ENCODE measurements around the gene PIK3CD.
A peak's percentile ranks its signal among the peaks of the same experiment; 100 is the strongest.

PIK3CD gene

DNA sequence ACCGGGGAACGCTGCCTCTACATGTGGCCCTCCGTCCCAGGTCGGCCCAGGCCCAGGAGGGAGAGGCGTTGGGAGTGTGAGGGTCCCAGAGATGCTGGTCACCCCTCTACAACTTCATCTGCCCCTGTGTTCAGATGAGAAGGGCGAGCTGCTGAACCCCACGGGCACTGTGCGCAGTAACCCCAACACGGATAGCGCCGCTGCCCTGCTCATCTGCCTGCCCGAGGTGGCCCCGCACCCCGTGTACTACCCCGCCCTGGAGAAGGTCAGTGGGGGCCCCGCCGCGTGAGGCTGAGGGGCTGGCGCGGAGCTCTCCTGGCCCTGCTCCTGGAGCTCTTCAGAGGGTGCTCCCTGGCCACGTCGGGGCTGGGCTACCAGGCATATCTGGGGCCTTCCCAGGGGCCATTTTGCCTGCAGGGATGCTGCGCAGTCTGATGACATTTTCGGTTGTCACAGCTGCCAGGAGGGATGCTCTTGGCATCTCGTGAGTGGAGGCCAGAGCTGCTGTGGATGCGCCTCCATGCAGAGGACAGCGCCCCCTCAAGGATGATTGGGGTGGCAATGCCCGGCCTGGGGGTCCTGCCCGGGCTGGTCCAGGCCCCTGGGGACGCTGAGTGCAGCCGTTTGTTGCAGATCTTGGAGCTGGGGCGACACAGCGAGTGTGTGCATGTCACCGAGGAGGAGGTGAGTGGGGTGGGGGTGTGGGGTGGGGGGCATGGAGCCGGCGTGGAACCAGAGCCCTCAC lies 68.6 kb downstream of the PIK3CD start:
- Histone ChIP-seq H3K36me3 (ENCODE audit: control insufficient read depth in 4 of 4, insufficient read depth in 4 of 4, low read length in 3 of 4) (peaks cover 20 to 83% (median 63%) of the 10 kb centered on the region in 4 experiments), H3K27ac (ENCODE audit: insufficient read depth in 1 of 2, low read depth in 1 of 2, low read length in 2 of 2, poor library complexity in 1 of 2, severe bottlenecking in 2 of 2) (peak overlapping the region in 1 of 2 experiments; percentile 91), H3K9me3 (ENCODE audit: control extremely low read depth in 1 of 5, control insufficient read depth in 4 of 5, insufficient read depth in 2 of 5, low read depth in 1 of 5, low read length in 4 of 5) (peaks cover 0 to 12% (median 10%) of the 10 kb centered on the region in 5 experiments), H3K4me1 (ENCODE audit: control extremely low read depth in 1 of 4, control insufficient read depth in 4 of 4, insufficient read depth in 4 of 4, low read length in 3 of 4) (peaks cover 3 to 43% (median 31%) of the 10 kb centered on the region in 4 experiments), H3K27me3 (replicated peaks in 2 of 5; ENCODE audit: control insufficient read depth in 4 of 5, insufficient read depth in 5 of 5, low read length in 4 of 5) (no peaks in the 10 kb centered on the region), H3K4me3 (ENCODE audit: control insufficient read depth in 1 of 7, extremely low read depth in 1 of 7, insufficient read depth in 4 of 7, low read depth in 2 of 7, low read length in 6 of 7) (no peak overlapping the region)
- no peak for DNase-seq
- 96% methylated on average over 27 of the region's 36 CpGs for WGBS (ENCODE audit: insufficient coverage)
- ChIA-PET CTCF (interaction anchor here (1.0 to 5.8 kb wide), 12 partner anchors 9 to 148 kb away, joined by 3 to 52 read pairs (median 6); no protein-coding TSS in a partner anchor), POLR2A (interaction anchor here (0.7 kb wide), 1 partner anchor 10 kb away, joined by 3 read pairs; no protein-coding TSS in a partner anchor)

DNA sequence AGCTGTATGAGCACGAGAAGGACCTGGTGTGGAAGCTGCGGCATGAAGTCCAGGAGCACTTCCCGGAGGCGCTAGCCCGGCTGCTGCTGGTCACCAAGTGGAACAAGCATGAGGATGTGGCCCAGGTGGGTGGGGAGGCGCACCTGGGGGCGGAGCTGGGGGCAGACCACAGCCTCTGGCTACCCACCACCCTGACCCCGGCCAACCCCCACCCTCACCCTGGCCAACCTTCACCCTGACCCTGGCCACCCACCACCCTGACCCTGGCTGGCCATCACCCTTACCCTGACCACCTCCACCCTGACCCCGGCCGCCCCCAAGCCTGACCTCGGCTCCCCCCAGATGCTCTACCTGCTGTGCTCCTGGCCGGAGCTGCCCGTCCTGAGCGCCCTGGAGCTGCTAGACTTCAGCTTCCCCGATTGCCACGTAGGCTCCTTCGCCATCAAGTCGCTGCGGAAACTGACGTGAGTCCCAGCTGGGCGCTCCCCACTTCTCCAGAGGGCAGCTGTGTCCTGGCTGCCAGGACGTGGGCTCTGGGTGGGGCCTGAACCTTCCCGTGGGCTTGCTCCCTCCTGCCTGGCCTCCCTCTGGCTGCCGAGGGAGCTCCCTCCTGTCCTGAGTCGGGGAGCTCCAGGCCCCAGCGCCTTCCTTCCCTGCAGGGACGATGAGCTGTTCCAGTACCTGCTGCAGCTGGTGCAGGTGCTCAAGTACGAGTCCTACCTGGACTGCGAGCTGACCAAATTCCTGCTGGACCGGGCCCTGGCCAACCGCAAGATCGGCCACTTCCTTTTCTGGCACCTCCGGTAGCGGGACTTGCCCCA lies 69.5 kb downstream of the PIK3CD start:
- H3K4me1 ChIP-seq (ENCODE audit: control extremely low read depth in 1 of 4, control insufficient read depth in 4 of 4, insufficient read depth in 4 of 4, low read length in 3 of 4), result peaks cover 3 to 37% (median 29%) of the 10 kb centered on the region in 4 experiments
- DNase-seq, result no peak
- WGBS (ENCODE audit: insufficient coverage), result 97% methylated on average over 33 of the region's 34 CpGs
- peaks cover 0 to 12% (median 10%) of the 10 kb centered on the region in 5 experiments for H3K9me3 ChIP-seq (ENCODE audit: control extremely low read depth in 1 of 5, control insufficient read depth in 4 of 5, insufficient read depth in 2 of 5, low read depth in 1 of 5, low read length in 4 of 5)
- H3K27me3 ChIP-seq (replicated peaks in 2 of 5; ENCODE audit: control insufficient read depth in 4 of 5, insufficient read depth in 5 of 5, low read length in 4 of 5), result no peaks in the 10 kb centered on the region
- ChIA-PET CTCF (interaction anchor here (0.9 to 5.8 kb wide), 17 partner anchors 10 to 192 kb away, joined by 3 to 52 read pairs (median 4); no protein-coding TSS in a partner anchor), POLR2A (interaction anchor here (0.7 kb wide), 1 partner anchor 11 kb away, joined by 3 read pairs; no protein-coding TSS in a partner anchor)
- no peak overlapping the region for H3K27ac ChIP-seq (ENCODE audit: insufficient read depth in 1 of 2, low read depth in 1 of 2, low read length in 2 of 2, poor library complexity in 1 of 2, severe bottlenecking in 2 of 2)
- peaks cover 20 to 75% (median 59%) of the 10 kb centered on the region in 4 experiments for H3K36me3 ChIP-seq (ENCODE audit: control insufficient read depth in 4 of 4, insufficient read depth in 4 of 4, low read length in 3 of 4)
- no peak overlapping the region for H3K4me3 ChIP-seq (ENCODE audit: control insufficient read depth in 1 of 7, extremely low read depth in 1 of 7, insufficient read depth in 4 of 7, low read depth in 2 of 7, low read length in 6 of 7)

DNA sequence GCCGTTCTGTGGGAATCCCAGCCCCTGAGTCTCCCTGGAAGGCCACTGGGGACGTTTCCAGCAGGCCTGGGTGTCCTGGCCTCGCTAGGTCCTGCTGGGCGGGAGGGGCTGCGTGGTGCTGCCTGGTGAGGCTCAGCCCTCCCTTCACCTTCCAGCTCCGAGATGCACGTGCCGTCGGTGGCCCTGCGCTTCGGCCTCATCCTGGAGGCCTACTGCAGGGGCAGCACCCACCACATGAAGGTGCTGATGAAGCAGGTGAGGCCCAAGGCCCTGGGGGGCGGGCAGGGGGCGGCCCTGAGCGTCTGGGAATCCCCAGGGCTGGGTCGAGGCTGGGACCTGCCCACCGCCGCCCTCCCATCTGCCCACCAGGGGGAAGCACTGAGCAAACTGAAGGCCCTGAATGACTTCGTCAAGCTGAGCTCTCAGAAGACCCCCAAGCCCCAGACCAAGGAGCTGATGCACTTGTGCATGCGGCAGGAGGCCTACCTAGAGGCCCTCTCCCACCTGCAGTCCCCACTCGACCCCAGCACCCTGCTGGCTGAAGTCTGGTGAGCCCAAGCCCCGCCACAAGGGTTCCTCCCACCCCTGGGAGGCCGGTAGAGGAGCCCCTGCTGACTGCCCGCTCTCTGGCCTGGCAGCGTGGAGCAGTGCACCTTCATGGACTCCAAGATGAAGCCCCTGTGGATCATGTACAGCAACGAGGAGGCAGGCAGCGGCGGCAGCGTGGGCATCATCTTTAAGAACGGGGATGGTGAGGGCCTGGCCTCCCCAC lies 70.3 kb downstream of the PIK3CD start:
- H3K4me1 ChIP-seq (ENCODE audit: control extremely low read depth in 1 of 4, control insufficient read depth in 4 of 4, insufficient read depth in 4 of 4, low read length in 3 of 4), result peaks cover 3 to 29% (median 22%) of the 10 kb centered on the region in 4 experiments
- POLR2A ChIA-PET, result no interaction called here

DNA sequence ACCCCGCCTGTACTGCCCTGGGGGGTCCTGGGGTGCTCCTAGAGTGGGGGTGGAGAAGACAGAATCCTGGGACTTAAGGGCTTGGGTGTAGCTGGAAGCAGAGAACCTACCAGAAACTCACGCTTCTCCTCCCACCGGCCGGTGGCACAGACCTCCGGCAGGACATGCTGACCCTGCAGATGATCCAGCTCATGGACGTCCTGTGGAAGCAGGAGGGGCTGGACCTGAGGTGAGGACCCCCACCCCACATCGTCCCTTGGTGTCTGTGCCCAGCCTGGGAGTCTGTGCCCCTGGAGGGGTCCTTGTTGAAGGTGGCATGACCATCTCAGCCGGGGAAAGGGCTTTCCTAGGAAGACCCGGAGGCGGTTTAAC lies 70.8 kb downstream of the PIK3CD start:
- WGBS (ENCODE audit: insufficient coverage), result 91% methylated on average over 10 of the region's 10 CpGs
- CTCF ChIA-PET, result interaction anchor here (1.1 to 5.8 kb wide), 8 partner anchors 8 to 190 kb away, joined by 3 to 52 read pairs (median 5); no protein-coding TSS in a partner anchor
- Histone ChIP-seq H3K4me3 (ENCODE audit: control insufficient read depth in 1 of 7, extremely low read depth in 1 of 7, insufficient read depth in 4 of 7, low read depth in 2 of 7, low read length in 6 of 7) (no peak overlapping the region), H3K27ac (ENCODE audit: insufficient read depth in 1 of 2, low read depth in 1 of 2, low read length in 2 of 2, poor library complexity in 1 of 2, severe bottlenecking in 2 of 2) (no peak overlapping the region), H3K9me3 (ENCODE audit: control extremely low read depth in 1 of 5, control insufficient read depth in 4 of 5, insufficient read depth in 2 of 5, low read depth in 1 of 5, low read length in 4 of 5) (peaks cover 0 to 12% (median 10%) of the 10 kb centered on the region in 5 experiments), H3K4me1 (ENCODE audit: control extremely low read depth in 1 of 4, control insufficient read depth in 4 of 4, insufficient read depth in 4 of 4, low read length in 3 of 4) (peaks cover 3 to 24% (median 16%) of the 10 kb centered on the region in 4 experiments), H3K27me3 (replicated peaks in 2 of 5; ENCODE audit: control insufficient read depth in 4 of 5, insufficient read depth in 5 of 5, low read length in 4 of 5) (no peaks in the 10 kb centered on the region), H3K36me3 (ENCODE audit: control insufficient read depth in 4 of 4, insufficient read depth in 4 of 4, low read length in 3 of 4) (peaks cover 15 to 77% (median 62%) of the 10 kb centered on the region in 4 experiments)
- POLR2A ChIA-PET, result no interaction called here
- no peak for DNase-seq

More for the DNA sequence above, 70.3 kb downstream of the PIK3CD start:
- Histone ChIP-seq H3K9me3 (ENCODE audit: control extremely low read depth in 1 of 5, control insufficient read depth in 4 of 5, insufficient read depth in 2 of 5, low read depth in 1 of 5, low read length in 4 of 5) (peaks cover 0 to 12% (median 10%) of the 10 kb centered on the region in 5 experiments), H3K27ac (ENCODE audit: insufficient read depth in 1 of 2, low read depth in 1 of 2, low read length in 2 of 2, poor library complexity in 1 of 2, severe bottlenecking in 2 of 2) (no peak overlapping the region), H3K27me3 (replicated peaks in 2 of 5; ENCODE audit: control insufficient read depth in 4 of 5, insufficient read depth in 5 of 5, low read length in 4 of 5) (no peaks in the 10 kb centered on the region), H3K36me3 (ENCODE audit: control insufficient read depth in 4 of 4, insufficient read depth in 4 of 4, low read length in 3 of 4) (peaks cover 15 to 72% (median 58%) of the 10 kb centered on the region in 4 experiments), H3K4me3 (ENCODE audit: control insufficient read depth in 1 of 7, extremely low read depth in 1 of 7, insufficient read depth in 4 of 7, low read depth in 2 of 7, low read length in 6 of 7) (no peak overlapping the region)
- peak; percentile 46 to 73 (median 64) for DNase-seq
- CTCF ChIA-PET, result interaction anchor here (0.9 to 5.8 kb wide), 16 partner anchors 9 to 191 kb away, joined by 3 to 52 read pairs (median 4); no protein-coding TSS in a partner anchor
- 88% methylated on average over 27 of the region's 29 CpGs for WGBS (ENCODE audit: insufficient coverage)

DNA sequence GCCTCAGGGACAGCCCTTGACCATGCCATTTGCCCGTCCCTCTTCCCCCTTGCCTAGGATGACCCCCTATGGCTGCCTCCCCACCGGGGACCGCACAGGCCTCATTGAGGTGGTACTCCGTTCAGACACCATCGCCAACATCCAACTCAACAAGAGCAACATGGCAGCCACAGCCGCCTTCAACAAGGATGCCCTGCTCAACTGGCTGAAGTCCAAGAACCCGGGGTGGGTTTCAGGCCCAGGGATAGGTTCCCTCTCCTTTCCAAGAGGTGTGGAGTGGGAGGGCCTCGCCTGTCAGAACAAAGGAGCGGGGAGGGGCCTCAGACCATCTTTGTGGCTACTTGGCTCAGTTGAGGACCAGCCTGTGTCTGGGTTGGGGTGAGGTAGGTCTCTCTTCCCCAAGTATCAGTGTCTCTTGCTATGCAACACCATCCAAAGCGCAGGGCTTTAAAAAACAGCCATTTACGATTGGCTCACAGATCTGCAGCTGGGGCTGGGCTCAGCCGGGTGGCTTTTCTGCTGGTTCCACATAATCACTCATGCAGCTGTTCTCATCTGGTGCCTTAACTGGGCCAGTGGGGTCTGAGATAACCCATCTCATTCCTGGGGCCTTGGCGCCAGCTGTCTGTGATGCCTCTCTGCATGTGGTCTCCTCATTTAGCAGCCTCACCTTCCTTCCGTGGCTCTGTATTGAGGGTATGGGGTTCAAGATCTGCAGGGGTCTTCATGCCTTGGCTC lies 71.7 kb downstream of the PIK3CD start:
- Histone ChIP-seq H3K9me3 (ENCODE audit: control extremely low read depth in 1 of 5, control insufficient read depth in 4 of 5, insufficient read depth in 2 of 5, low read depth in 1 of 5, low read length in 4 of 5) (peaks cover 0 to 12% (median 10%) of the 10 kb centered on the region in 5 experiments), H3K27me3 (replicated peaks in 2 of 5; ENCODE audit: control insufficient read depth in 4 of 5, insufficient read depth in 5 of 5, low read length in 4 of 5) (no peaks in the 10 kb centered on the region), H3K4me3 (ENCODE audit: control insufficient read depth in 1 of 7, extremely low read depth in 1 of 7, insufficient read depth in 4 of 7, low read depth in 2 of 7, low read length in 6 of 7) (no peak overlapping the region), H3K27ac (ENCODE audit: insufficient read depth in 1 of 2, low read depth in 1 of 2, low read length in 2 of 2, poor library complexity in 1 of 2, severe bottlenecking in 2 of 2) (no peak overlapping the region), H3K4me1 (ENCODE audit: control extremely low read depth in 1 of 4, control insufficient read depth in 4 of 4, insufficient read depth in 4 of 4, low read length in 3 of 4) (peaks cover 0 to 16% (median 8%) of the 10 kb centered on the region in 4 experiments), H3K36me3 (ENCODE audit: control insufficient read depth in 4 of 4, insufficient read depth in 4 of 4, low read length in 3 of 4) (peaks cover 15 to 86% (median 67%) of the 10 kb centered on the region in 4 experiments)
- no peak for DNase-seq
- CTCF ChIA-PET, result interaction anchor here (1.2 to 5.8 kb wide), 5 partner anchors 21 to 108 kb away, joined by 3 to 52 read pairs (median 7); no protein-coding TSS in a partner anchor
- POLR2A ChIA-PET, result no interaction called here
- WGBS (ENCODE audit: insufficient coverage), result over 99% methylated on average over 13 of the region's 14 CpGs

DNA sequence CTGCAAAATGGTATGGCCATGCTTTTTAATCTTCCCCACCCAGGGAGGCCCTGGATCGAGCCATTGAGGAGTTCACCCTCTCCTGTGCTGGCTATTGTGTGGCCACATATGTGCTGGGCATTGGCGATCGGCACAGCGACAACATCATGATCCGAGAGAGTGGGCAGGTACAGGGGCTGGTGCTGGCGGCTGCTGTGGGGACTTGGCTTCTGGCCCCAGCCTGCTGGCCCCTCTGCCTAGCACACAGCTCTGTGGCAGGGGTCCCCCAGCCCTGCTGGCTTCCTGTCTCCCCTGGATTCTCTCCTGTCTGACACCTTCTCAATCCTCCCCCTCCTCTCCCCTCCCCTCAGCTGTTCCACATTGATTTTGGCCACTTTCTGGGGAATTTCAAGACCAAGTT lies 72.4 kb downstream of the PIK3CD start:
- ChIA-PET POLR2A (no interaction called here), CTCF (interaction anchor here (0.9 to 5.8 kb wide), 7 partner anchors 10 to 108 kb away, joined by 3 to 52 read pairs (median 7); no protein-coding TSS in a partner anchor)
- H3K4me1 ChIP-seq (ENCODE audit: control extremely low read depth in 1 of 4, control insufficient read depth in 4 of 4, insufficient read depth in 4 of 4, low read length in 3 of 4), result peaks cover 0 to 9% (median 2%) of the 10 kb centered on the region in 4 experiments
- WGBS (ENCODE audit: insufficient coverage), result 98% methylated on average over 6 of the region's 6 CpGs
- DNase-seq, result no peak
- peaks cover 0 to 12% (median 10%) of the 10 kb centered on the region in 5 experiments for H3K9me3 ChIP-seq (ENCODE audit: control extremely low read depth in 1 of 5, control insufficient read depth in 4 of 5, insufficient read depth in 2 of 5, low read depth in 1 of 5, low read length in 4 of 5)
- peaks cover 15 to 87% (median 68%) of the 10 kb centered on the region in 4 experiments for H3K36me3 ChIP-seq (ENCODE audit: control insufficient read depth in 4 of 4, insufficient read depth in 4 of 4, low read length in 3 of 4)
- H3K27ac ChIP-seq (ENCODE audit: insufficient read depth in 1 of 2, low read depth in 1 of 2, low read length in 2 of 2, poor library complexity in 1 of 2, severe bottlenecking in 2 of 2), result peak overlapping the region in 1 of 2 experiments; percentile 26
- no peak overlapping the region for H3K4me3 ChIP-seq (ENCODE audit: control insufficient read depth in 1 of 7, extremely low read depth in 1 of 7, insufficient read depth in 4 of 7, low read depth in 2 of 7, low read length in 6 of 7)
- H3K27me3 ChIP-seq (replicated peaks in 2 of 5; ENCODE audit: control insufficient read depth in 4 of 5, insufficient read depth in 5 of 5, low read length in 4 of 5), result no peaks in the 10 kb centered on the region

Data from common myeloid progenitor, CD34-positive (primary cell).